ENCODE results near the gene UBE2QL1.

The UBE2QL1 gene

DNA sequence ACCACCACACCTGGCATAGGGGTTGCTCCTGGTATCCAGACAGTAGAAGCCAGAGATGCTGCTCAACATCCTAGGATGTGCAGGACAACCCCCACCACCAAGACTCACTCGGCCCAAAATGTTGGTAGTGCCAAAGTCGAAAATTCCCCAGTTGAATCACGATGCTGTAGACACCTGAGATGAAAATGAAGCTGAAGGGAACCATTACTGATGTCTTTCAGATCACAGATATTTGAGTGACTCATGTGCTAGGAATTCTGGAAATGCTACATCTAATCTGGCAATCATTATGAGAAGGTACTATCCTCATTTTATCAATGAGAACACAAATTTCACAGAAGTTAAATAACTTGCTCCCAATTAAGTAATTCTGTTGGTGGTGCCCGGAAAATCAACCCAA is 21.0 kb upstream of the UBE2QL1 start:
- no peak for DNase-seq (ENCODE audit: low read depth in 1 of 2, low spot score in 1 of 2)

DNA sequence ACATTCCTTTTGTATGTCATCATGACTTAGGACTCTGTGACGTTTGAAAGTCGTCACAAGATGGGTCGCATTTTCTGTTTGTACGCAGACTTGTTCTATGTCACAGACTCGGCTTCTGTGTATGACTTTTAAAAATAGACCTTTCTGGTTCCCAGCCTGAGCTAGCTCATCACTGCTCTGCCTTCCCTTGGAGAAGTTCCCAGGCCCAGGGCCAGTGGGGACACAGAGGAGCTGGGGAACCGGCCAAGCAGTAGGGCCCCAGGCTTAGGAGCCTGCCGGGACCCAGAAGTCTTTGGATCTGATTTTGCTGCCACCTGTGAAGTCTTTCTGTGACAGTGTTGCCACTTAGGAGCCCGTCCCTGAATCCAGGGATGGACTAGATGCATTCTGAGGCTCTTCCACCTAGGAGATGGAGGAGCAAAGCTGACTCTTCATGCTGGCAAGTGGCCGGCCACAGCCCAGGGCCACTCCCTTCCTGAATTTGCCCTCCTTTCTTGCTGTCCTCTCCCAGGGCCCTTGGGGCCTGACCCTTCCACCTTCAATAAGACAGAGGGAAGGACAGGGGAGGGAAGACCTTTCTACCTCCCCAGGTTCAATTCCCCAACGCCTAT is 18.1 kb upstream of the UBE2QL1 start:
- no peak for DNase-seq (ENCODE audit: low read depth in 1 of 2, low spot score in 1 of 2)

- DNase-seq (ENCODE audit: low read depth in 1 of 2, low spot score in 1 of 2): no peak
These were observed 17.2 kb upstream of the UBE2QL1 start for GRCh38 chr5:6431214-6432195.

GRCh38 chr5:6432206-6432605 is 16.5 kb upstream of the UBE2QL1 start:
- DNase-seq (ENCODE audit: low read depth in 1 of 2, low spot score in 1 of 2): no peak

DNA sequence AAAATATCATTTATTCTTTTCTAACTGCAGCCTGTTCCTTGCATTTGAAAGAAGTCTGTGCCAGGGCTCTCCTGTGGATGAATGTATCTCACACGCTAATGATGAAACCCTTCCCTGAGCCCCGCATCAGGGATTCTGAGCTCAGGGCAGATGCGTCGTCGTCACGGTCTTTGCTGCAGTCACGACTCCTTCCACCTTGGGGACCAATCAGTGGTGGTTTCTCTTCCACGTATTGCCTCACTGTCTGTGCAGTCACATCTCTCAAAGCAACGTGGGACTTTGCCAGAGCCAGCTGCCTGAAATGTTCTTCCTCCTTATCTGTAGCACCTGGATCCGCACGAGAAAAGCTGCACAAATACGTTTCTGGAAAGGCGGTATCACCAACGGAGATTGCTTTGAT is 13.9 kb upstream of the UBE2QL1 start:
- no peak for DNase-seq (ENCODE audit: low read depth in 1 of 2, low spot score in 1 of 2)

DNA sequence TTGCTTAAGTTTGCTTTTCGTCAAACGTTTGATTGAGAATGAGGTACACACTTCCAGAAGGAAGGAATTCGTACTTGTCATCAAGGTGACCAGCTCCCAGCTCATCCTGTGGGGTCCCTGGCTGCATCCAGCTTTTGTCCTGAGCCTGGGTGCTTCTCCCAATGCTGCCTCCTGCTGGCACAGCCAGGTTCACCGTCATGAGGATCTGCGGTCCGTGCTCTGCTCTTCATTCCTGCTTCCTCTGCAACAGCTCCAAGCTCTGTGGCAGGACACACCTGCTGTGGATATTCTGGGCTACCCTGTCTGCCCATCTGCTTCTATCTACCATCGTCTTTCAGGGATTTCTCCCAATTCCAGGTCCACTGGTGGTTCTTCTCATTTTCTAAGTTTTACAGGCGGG is 13.3 kb upstream of the UBE2QL1 start:
- DNase-seq (ENCODE audit: low read depth in 1 of 2, low spot score in 1 of 2): no peak

- DNase-seq (ENCODE audit: low read depth in 1 of 2, low spot score in 1 of 2): no peak
These were observed 11.8 kb upstream of the UBE2QL1 start for GRCh38 chr5:6436715-6437331.

GRCh38 chr5:6439588-6440550 is 8.8 kb upstream of the UBE2QL1 start:
- no peak for DNase-seq (ENCODE audit: low read depth in 1 of 2, low spot score in 1 of 2)

- DNase-seq (ENCODE audit: low read depth in 1 of 2, low spot score in 1 of 2): no peak
These were observed 6.3 kb upstream of the UBE2QL1 start for GRCh38 chr5:6442333-6442732.

DNA sequence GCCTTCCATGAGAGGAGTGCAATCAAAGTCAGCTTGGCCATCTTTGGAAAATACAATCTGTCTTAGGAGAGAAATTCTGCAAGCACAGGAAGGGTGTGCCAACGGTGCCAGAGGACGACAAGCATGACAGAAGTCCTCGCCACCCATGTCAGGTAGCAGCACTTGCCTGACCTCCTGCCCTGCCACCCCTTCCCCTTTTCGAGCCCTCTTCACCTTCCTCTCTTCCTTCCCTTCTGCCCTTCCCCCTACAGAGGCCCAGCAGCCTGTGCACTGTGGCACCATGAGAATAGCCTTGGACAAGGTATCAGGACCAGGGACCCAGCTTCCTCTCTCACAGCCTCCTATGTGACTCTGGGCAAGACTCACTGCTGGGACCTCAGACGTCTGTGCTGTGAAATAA is 5.3 kb upstream of the UBE2QL1 start:
- DNase-seq (ENCODE audit: low read depth in 1 of 2, low spot score in 1 of 2): no peak

DNA sequence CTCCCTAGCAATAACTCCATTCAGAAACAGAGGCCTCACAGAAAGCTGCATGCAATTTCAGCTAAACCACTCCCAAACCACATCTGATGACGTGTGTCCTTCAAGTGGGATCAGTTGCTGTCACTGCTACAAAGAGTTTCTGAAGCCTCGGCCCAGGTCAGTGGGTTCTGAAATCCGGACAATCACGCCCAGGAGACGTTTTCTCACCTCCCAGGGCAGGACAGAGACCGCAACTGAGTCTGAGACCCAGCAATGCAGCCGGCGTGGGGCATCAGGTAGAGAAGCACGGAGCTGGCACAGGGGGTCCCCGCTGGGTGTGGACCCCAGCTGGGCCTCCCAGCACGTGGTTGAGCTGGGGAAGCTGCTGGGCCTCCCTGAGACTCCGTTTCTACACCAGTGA is 2.6 kb upstream of the UBE2QL1 start:
- no peak for DNase-seq (ENCODE audit: low read depth in 1 of 2, low spot score in 1 of 2)

DNA sequence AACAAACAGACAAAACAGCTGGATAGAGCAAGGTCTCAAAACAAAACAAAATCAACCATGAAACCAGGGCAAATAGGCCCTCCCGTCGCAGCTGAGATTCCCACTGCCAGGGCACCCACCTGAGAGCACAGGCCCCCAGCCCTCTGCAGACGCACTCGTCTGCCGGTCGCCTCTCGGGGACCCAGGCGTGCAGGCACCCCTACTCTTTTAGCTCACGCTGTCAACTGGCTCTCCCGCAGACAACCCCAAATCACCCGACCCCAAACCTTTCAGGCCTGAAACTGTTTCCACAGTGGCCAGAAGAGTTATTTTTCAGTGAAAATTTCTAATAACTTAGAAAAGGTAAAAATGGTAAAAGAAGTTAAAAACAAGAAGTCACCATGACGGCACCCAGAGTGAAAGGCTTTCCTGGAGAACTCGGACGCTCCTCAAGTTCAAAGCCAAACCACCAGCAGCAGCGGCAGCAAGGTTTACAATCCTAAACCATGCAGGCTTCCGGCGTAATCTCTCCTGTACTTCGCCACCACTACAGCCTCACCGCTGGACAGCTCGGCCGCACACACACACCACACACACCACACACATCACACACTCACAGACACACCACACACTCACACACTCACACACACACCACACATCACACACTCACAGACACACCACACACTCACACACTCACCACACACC is 1.9 kb upstream of the UBE2QL1 start:
- DNase-seq (ENCODE audit: low read depth in 1 of 2, low spot score in 1 of 2): no peak

DNA sequence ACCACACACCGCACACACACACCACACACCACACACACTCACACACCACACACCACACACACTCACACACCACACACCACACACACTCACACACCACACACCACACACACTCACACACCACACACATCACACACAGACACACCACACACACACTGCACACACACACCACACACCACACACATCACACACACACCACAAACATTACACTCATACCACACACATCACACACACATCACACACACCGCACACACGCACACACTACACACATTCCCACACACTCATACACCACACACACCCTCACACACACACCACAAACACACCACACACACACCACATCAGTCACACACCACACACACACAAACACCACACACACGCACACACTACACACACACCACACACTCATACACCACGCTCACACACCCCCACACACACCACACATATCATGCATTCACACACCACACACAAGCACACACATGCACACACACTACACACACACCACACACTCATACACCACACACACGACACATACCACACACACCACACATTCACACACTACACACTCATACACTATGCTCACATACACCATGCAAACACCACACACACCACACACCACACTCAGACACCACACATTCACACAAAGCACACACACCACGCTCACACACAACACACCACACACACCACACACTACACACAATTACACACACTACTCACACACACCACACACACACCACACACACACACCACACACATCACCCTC is 1.1 kb upstream of the UBE2QL1 start:
- DNase-seq (ENCODE audit: low read depth in 1 of 2, low spot score in 1 of 2): no peak

DNA sequence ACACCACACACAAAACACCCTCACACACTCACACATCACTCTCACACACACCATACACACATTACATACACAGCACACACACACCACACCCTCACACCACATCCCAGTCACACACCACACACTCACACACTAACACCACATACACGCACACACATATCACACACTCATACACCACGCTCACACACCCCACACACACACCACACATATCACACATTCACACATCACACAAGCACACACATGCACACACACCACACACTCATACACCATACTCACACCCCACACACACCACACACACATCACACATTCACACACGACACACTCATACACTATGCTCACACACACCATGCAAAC is 543 bp upstream of the UBE2QL1 start:
- DNase-seq (ENCODE audit: low read depth in 1 of 2, low spot score in 1 of 2): no peak

DNA sequence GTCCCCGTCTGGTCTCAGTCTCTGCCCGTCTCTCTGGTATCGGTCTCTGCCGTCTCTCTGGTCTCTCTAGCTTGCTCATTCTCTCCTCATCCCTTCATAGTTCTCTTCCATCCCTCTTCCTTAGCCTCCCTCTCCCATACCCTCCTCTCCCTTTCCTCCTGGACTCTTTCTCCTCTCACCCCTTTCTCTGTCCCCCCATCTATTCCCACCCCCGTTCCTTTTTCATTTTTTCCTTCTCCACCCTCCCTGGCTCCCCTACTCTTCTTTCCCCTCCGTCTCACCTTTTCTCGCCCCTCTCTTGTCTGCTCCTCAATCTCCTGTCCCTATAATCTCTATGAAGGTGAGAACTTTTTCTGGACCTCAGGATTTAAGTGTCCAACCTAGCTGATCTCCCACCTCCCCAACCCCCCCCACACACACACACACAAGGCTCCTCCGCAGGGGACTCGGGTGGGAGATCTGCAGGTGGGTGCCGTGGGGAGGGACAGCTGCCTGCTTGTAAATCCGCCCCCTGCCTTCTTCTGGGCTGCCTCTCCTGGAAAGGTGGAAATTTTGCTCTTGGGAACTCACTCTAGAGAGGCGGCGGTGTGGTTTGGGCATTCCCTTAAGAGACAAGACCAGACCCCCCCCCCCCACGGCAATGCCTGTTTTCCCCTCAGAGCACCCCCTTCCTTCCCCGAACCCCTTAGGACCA is 953 bp downstream of the UBE2QL1 start:
- no peak for DNase-seq (ENCODE audit: low read depth in 1 of 2, low spot score in 1 of 2)

DNA sequence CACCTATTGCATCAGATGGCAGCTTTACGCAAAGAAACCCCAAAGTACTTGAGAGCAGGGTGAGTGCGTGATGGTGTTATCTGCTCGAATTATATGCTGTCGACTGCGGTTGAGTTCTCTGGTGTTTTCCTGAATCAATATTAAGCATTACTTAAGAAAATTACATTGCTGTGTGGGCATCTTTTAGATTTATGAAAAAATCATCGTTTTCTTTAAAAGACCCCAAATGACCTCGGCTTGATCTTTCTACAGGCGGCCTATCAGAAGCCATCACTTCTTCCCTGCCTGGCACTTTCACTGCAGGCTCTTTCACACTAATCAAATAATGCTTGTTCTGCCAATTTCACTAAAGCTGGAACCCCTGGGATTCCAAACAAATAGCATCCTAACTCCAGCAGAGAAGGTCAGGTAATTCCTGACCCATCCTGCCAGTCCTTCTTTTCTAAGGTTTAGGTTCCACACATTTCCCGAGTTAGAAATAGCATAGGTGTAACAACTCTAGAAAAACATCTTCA is 1.7 kb downstream of the UBE2QL1 start:
- no peak for DNase-seq (ENCODE audit: low read depth in 1 of 2, low spot score in 1 of 2)

GRCh38 chr5:6452622-6453504 is 4.2 kb downstream of the UBE2QL1 start:
- DNase-seq (ENCODE audit: low read depth in 1 of 2, low spot score in 1 of 2): no peak

- no peak for DNase-seq (ENCODE audit: low read depth in 1 of 2, low spot score in 1 of 2)
These were observed 5.4 kb downstream of the UBE2QL1 start for GRCh38 chr5:6453937-6454560.
